K562 (cell line): ENCODE results near the gene ZG16B. TPM values are rescaled to one million over a fixed set of nuclear protein-coding genes. Genes with fewer than 3 reads are reported as not detected.

Experiments used
- ATAC-seq: fragments of 200-7000 bp; cut with Tn5 transposase; 3 replicates; pipeline ENCODE4 v1.9.1; 2020; ENCODE audit warnings: moderate library complexity
- BruUV-seq: library from RNA; stranded (reverse); fragments of 400-500 nt; replicated peaks from 2 replicates; lab custom pipeline; 2021; lab: Mats Ljungman, UMichigan
- CTCF ChIA-PET: fragments of 300-600 bp; formaldehyde crosslinking; extraction: SDS; loops from one replicate; lab custom pipeline; 2021; ENCODE audit warnings: low intra/inter-chr PET ratio; lab: Yijun Ruan, JAX
- POLR2A ChIA-PET: fragments of 300-600, 350-650 bp; sonication (Branson Sonifier 250); formaldehyde crosslinking; extraction: SDS; loops from one replicate; lab custom pipeline; 2021; ENCODE audit warnings: antibody characterized with exemption, inconsistent platforms; lab: Yijun Ruan, JAX
- DNase-seq, 4 experiments: peaks; one replicate each; pipeline versions ENCODE4 v3.0.0 to v3.0.0-alpha.2; 2011 to 2018; ENCODE audit warnings: low spot score in 3 of 4, mixed read lengths in 3 of 4; ENCODE audit errors: extremely low read depth in 1 of 4
- FAIRE-seq: peaks from 2 replicates; lab custom pipeline; 2011; peaks lifted over from hg19 to GRCh38; lab: Jason Lieb, UNC
- H2AFZ ChIP-seq: 2 replicates; pipeline ENCODE4 v1.6.0; 2011; ENCODE audit warnings: low read depth, low read length, control low read depth, inconsistent platforms
- H3K27ac ChIP-seq: fragments of 200-600 bp; 3 replicates; pipeline ENCODE4 v1.8.0; 2011; ENCODE audit warnings: low read depth, mild to moderate bottlenecking, control low read depth, inconsistent platforms, low read length, moderate library complexity, mixed read lengths; ENCODE audit errors: extremely low read depth
- H3K27me3 ChIP-seq, 2 experiments: fragments of 300-600 bp in 1 of 2; 2 replicates in 1 of 2; 3 replicates in 1 of 2; pipeline versions ENCODE4 v1.6.0 to v1.8.0; 2011; ENCODE audit warnings: inconsistent platforms in 2 of 2, low read length in 2 of 2, mild to moderate bottlenecking in 1 of 2, mixed read lengths in 1 of 2, moderate library complexity in 1 of 2; ENCODE audit not compliant: control insufficient read depth in 2 of 2, insufficient read depth in 2 of 2
- H3K36me3 ChIP-seq: fragments of 300-600 bp; 3 replicates; pipeline ENCODE4 v1.8.0; 2011; ENCODE audit warnings: mild to moderate bottlenecking, low read length, inconsistent platforms; ENCODE audit not compliant: control insufficient read depth, insufficient read depth
- H3K4me1 ChIP-seq, 2 experiments: fragments of 200-600 bp in 1 of 2; replicated peaks in 1 of 2; 2 replicates in 1 of 2; 3 replicates in 1 of 2; pipeline versions ENCODE4 v1.5.1 to v1.8.0; 2011; ENCODE audit warnings: inconsistent platforms in 2 of 2, low read length in 2 of 2, mild to moderate bottlenecking in 1 of 2, mixed read lengths in 1 of 2, moderate library complexity in 1 of 2; ENCODE audit not compliant: control insufficient read depth in 2 of 2, insufficient read depth in 2 of 2
- H3K4me2 ChIP-seq: 2 replicates; pipeline ENCODE4 v1.6.1; 2011; ENCODE audit warnings: low read length, control low read depth, inconsistent platforms, mixed read lengths; ENCODE audit not compliant: insufficient read depth
- H3K4me3 ChIP-seq: fragments of 200-600 bp; sonication (generic), shearing (Covaris generic); 2 replicates; pipeline ENCODE4 v1.5.1; 2016; ENCODE audit warnings: control low read depth, inconsistent platforms
- H3K79me2 ChIP-seq: fragments of 200-600 bp; 3 replicates; pipeline ENCODE4 v1.8.0; 2011; ENCODE audit warnings: low read length, inconsistent platforms; ENCODE audit not compliant: control insufficient read depth, insufficient read depth
- H3K9ac ChIP-seq, 2 experiments: 2 replicates each; pipeline versions ENCODE4 v1.6.0 to v1.6.1; 2011; ENCODE audit warnings: low read depth in 2 of 2, low read length in 2 of 2, control low read depth in 1 of 2, inconsistent platforms in 1 of 2, mild to moderate bottlenecking in 1 of 2, mixed read lengths in 1 of 2; ENCODE audit not compliant: insufficient read depth in 1 of 2
- H3K9me1 ChIP-seq: one replicate; pipeline ENCODE4 v1.6.0; 2011; ENCODE audit warnings: inconsistent platforms, mild to moderate bottlenecking, low read length, moderate library complexity; ENCODE audit not compliant: control insufficient read depth, insufficient read depth
- H3K9me3 ChIP-seq: replicated peaks from 2 replicates; pipeline ENCODE4 v1.5.1; 2011; ENCODE audit warnings: low read depth, low read length, inconsistent platforms; ENCODE audit not compliant: control insufficient read depth, insufficient read depth
- H4K20me1 ChIP-seq: replicated peaks from 2 replicates; pipeline ENCODE4 v1.6.1; 2011; ENCODE audit warnings: low read length, inconsistent platforms, mixed read lengths; ENCODE audit not compliant: control insufficient read depth, insufficient read depth
- CBX2 ChIP-seq: fragments of 200-600 bp; sonication (generic); IDR thresholded peaks from one replicate; pipeline ENCODE4 v1.6.1; 2012; ENCODE audit warnings: mild to moderate bottlenecking, low read length, inconsistent platforms; ENCODE audit not compliant: insufficient read depth, poor library complexity, severe bottlenecking
- CBX5 ChIP-seq: IDR thresholded peaks from 2 replicates; pipeline ENCODE4 v1.6.1; 2014; ENCODE audit warnings: low read depth, borderline replicate concordance
- KDM2B ChIP-seq: fragments of 250-450 bp; sonication (Bioruptor Pico); IDR thresholded peaks from 2 replicates; pipeline ENCODE4 v1.8.0; 2021; ENCODE audit warnings: mild to moderate bottlenecking, moderate library complexity
- NUFIP1 ChIP-seq: fragments of 450-650 bp; IDR thresholded peaks from 2 replicates; pipeline ENCODE4 v1.6.1; 2018; ENCODE audit not compliant: partially characterized antibody
- SMARCA5 ChIP-seq: fragments of 450-650 bp; IDR thresholded peaks from 2 replicates; pipeline ENCODE4 v1.6.1; 2016
- SOX6 ChIP-seq: fragments of 450-650 bp; IDR thresholded peaks from 2 replicates; pipeline ENCODE4 v1.6.1; 2014; ENCODE audit warnings: mild to moderate bottlenecking
- TBP ChIP-seq: optimal IDR thresholded peaks from 2 replicates; pipeline ENCODE3; 2011; ENCODE audit warnings: low read depth, low read length, improper control_type of control experiment
- TRIM24 ChIP-seq, 2 experiments: fragments of 450-650 bp; IDR thresholded peaks; 2 replicates each; pipeline ENCODE4 v1.6.1; 2016
- WGBS: fragments of 100-300 bp; shearing (Covaris generic); methylation state at CpG from one replicate; pipeline ENCODE4 v1.1.6; 2016; ENCODE audit warnings: low coverage, mixed read lengths; ENCODE audit not compliant: insufficient coverage; ENCODE audit errors: missing lambda C conversion rate; 5-methylcytosine and 5-hydroxymethylcytosine counted together
- in situ Hi-C: fragments of 300-500 bp; cut with MboI; formaldehyde crosslinking; loops from 4 replicates; pipeline ENCODE4 v1.15.0; 2018; ENCODE audit warnings: inconsistent platforms, mixed read lengths
- intact Hi-C: fragments of 100-400 bp; cut with micrococcal nuclease; formaldehyde crosslinking; loops from 2 replicates; pipeline ENCODE4 v1.14.2; 2022
- polyA plus RNA-seq, 8 experiments: library from polyadenylated mRNA; depleted of rRNA in 4 of 8; stranded (reverse) in 5 of 8; unstranded in 3 of 8; fragments of >200 nt; fragmentation: Nextera tagmentation in 2 of 8; fragmentation: Illumina TruSeq in 1 of 8; extraction: Ambion mirVana in 2 of 8; extraction: Trizol in 1 of 8; gene quantifications; 2 replicates each; pipeline versions ENCODE4 v1.2.1 to v1.2.3, GENCODE V29; 2011 to 2014; ENCODE audit warnings: inconsistent platforms in 1 of 8, missing spikeins in 1 of 8
- total RNA-seq, 7 experiments: library from RNA; depleted of rRNA in 6 of 7; stranded (reverse); fragments of >200 nt in 6 of 7; fragmentation: Illumina TruSeq in 2 of 7; extraction: Trizol in 2 of 7; gene quantifications; 2 replicates each; pipeline versions ENCODE4 v1.2.1 to v1.2.3, GENCODE V29; 2011 to 2021; ENCODE audit warnings: low replicate concordance in 1 of 7
- TF ChIP-seq, protein P1 (sequence below): sonication (generic); formaldehyde crosslinking; IDR thresholded peaks from 2 replicates; pipeline ENCODE4 v1.8.0; 2023; ENCODE audit warnings: mild to moderate bottlenecking, missing genetic modification reagents
- TF ChIP-seq, protein P2 (sequence below): sonication (generic); formaldehyde crosslinking; IDR thresholded peaks from 2 replicates; pipeline ENCODE4 v1.8.1; 2022; ENCODE audit warnings: missing genetic modification reagents
- TF ChIP-seq, protein P3 (sequence below): fragments of 450-650 bp; IDR thresholded peaks from 2 replicates; pipeline ENCODE4 v1.6.1; 2018; ENCODE audit warnings: mild to moderate bottlenecking, low read depth; ENCODE audit not compliant: partially characterized antibody

The ZG16B gene
- total and polyA plus RNA-seq, 9 of the 15 experiments (the other 6 are each of a cell fraction or from before 2014, with no cell fraction given): 0.25 to 0.43 (median 0.34) TPM; not detected in 5

DNA sequence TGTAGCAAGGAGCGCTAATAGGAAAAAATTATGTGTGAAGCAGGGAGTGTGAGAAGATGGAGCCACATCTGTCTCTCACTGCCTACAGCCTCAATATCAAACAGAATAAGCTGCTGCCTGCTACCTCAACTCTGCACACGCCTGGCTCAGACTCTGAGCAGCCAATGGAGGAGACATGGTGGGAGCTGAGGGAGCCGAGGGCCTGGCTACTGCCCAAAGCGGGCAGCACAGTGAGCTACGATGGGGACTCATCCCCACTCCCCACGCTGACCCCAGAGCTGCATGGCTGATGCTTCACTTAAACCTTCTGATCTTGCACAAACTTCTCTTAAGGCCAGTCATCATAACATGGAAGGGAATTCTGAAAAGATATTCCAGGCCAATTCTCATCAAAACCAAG lies 41.8 kb downstream of the ZG16B start:
- Histone ChIP-seq H3K4me1 (peaks cover 4 to 19% of the 10 kb centered on the region in 2 experiments; a peak in 3 of 5 replicates), H2AFZ (no peak overlapping the region), H4K20me1 (no peaks in the 10 kb centered on the region), H3K27ac (no peak overlapping the region), H3K27me3 (no peaks in the 10 kb centered on the region), H3K9me1 (no peaks in the 10 kb centered on the region), H3K4me3 (no peak overlapping the region), H3K36me3 (no peaks in the 10 kb centered on the region), H3K4me2 (no peak overlapping the region), H3K9ac (0 out of 4 replicates have a peak overlapping the region, but pooled peaks of 1 of the 2 experiments have one; percentile 75), H3K9me3 (no peaks in the 10 kb centered on the region), H3K79me2 (no peaks in the 10 kb centered on the region)
- WGBS: 39% methylated on average over 6 of the region's 6 CpGs
- ATAC-seq (no peak), DNase-seq (no peak), FAIRE-seq (no peak)
- ChIA-PET CTCF (no interaction called here), POLR2A (interaction anchor here (0.5 to 1.1 kb wide), 4 partner anchors 27 to 1408 kb away, joined by 3 read pairs; no protein-coding TSS in a partner anchor)
- no TSS peak for BruUV-seq
- in situ Hi-C loops (loop anchor here (5.0 kb wide), 2 partner anchors 35 to 40 kb away; partner anchors contain the start of gene FLYWCH1), intact Hi-C loops (loop anchor here (5.0 kb wide), 1 partner anchor 110 kb away; the partner anchor contains the start of gene PKMYT1)
- TF ChIP-seq, protein P1, sequence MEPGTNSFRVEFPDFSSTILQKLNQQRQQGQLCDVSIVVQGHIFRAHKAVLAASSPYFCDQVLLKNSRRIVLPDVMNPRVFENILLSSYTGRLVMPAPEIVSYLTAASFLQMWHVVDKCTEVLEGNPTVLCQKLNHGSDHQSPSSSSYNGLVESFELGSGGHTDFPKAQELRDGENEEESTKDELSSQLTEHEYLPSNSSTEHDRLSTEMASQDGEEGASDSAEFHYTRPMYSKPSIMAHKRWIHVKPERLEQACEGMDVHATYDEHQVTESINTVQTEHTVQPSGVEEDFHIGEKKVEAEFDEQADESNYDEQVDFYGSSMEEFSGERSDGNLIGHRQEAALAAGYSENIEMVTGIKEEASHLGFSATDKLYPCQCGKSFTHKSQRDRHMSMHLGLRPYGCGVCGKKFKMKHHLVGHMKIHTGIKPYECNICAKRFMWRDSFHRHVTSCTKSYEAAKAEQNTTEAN: no peak
- TF ChIP-seq, protein P2, sequence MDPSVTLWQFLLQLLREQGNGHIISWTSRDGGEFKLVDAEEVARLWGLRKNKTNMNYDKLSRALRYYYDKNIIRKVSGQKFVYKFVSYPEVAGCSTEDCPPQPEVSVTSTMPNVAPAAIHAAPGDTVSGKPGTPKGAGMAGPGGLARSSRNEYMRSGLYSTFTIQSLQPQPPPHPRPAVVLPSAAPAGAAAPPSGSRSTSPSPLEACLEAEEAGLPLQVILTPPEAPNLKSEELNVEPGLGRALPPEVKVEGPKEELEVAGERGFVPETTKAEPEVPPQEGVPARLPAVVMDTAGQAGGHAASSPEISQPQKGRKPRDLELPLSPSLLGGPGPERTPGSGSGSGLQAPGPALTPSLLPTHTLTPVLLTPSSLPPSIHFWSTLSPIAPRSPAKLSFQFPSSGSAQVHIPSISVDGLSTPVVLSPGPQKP: no peak
- no peak for TF ChIP-seq TBP
- TF ChIP-seq SMARCA5: no peak
- TF ChIP-seq, protein P3, sequence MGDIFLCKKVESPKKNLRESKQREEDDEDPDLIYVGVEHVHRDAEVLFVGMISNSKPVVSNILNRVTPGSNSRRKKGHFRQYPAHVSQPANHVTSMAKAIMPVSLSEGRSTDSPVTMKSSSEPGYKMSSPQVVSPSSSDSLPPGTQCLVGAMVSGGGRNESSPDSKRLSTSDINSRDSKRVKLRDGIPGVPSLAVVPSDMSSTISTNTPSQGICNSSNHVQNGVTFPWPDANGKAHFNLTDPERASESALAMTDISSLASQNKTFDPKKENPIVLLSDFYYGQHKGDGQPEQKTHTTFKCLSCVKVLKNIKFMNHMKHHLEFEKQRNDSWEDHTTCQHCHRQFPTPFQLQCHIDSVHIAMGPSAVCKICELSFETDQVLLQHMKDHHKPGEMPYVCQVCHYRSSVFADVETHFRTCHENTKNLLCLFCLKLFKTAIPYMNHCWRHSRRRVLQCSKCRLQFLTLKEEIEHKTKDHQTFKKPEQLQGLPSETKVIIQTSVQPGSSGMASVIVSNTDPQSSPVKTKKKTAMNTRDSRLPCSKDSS: no peak
- TF ChIP-seq KDM2B (CRISPR knock-in tag): no peak
- TF ChIP-seq TRIM24 (IDR thresholded peaks at IDR 0.05): no peak
- no peak for TF ChIP-seq CBX5
- TF ChIP-seq SOX6: no peak
- TF ChIP-seq NUFIP1: no peak
- TF ChIP-seq CBX2: no peak
